ENCODE data around the gene EFHC1. TPM values are rescaled to one million over a fixed set of nuclear protein-coding genes. Genes with fewer than 3 reads are reported as not detected.

Gene EFHC1
- total and polyA plus RNA-seq, 2 of the 13 experiments (the other 11 are each of a cell fraction or from before 2014, with no cell fraction given) = 23.4 to 29.5 TPM

- FAIRE-seq = no peak
- Histone ChIP-seq H3K27ac (ENCODE audit: extremely low read length, insufficient read depth, low read length) (no peak overlapping the region), H3K79me2 (ENCODE audit: insufficient read depth, low read length) (peaks cover 87% of the 10 kb centered on the region), H3K27me3 (ENCODE audit: control insufficient read depth in 1 of 2, insufficient read depth in 2 of 2, low read length in 2 of 2) (no peaks in the 10 kb centered on the region), H3K9ac (ENCODE audit: insufficient read depth, low read depth, low read length) (no peak overlapping the region), H3K4me3 (replicated peaks in 1 of 3; ENCODE audit: insufficient read depth in 1 of 3, low read depth in 2 of 3, low read length in 3 of 3) (no peak overlapping the region), H4K20me1 (ENCODE audit: insufficient read depth, low read length) (no peaks in the 10 kb centered on the region), H3K36me3 (replicated peaks in 1 of 2; ENCODE audit: control insufficient read depth in 1 of 2, insufficient read depth in 2 of 2, low read length in 2 of 2) (peaks cover 20 to 61% of the 10 kb centered on the region in 2 experiments), H3K4me1 (ENCODE audit: insufficient read depth, low read length) (peaks cover 78% of the 10 kb centered on the region), H3K4me2 (ENCODE audit: low read depth, low read length) (no peak overlapping the region), H3K9me3 (ENCODE audit: low read length) (no peaks in the 10 kb centered on the region), H2AFZ (ENCODE audit: low read length) (no peak overlapping the region)
- 96% methylated on average over 5 of the region's 5 CpGs for WGBS (ENCODE audit: low lambda C conversion rate)
- no TSS peak for BruUV-seq (replicated peaks)
- in situ Hi-C loops (cut with HindIII; ENCODE audit: extremely low pct_ligation_motif_present, low pct_unique_long_range_greater_than_20kb) = no loop called here
- ATAC-seq = no peak
- CTCF ChIA-PET (ENCODE audit: low intra/inter-chr PET ratio, low total read pairs) = no interaction called here
- DNase-seq (ENCODE audit: low spot score) = no peak
- intact Hi-C loops (cut with micrococcal nuclease; ENCODE audit: unreplicated experiment) = no loop called here
- TF ChIP-seq NFIB (CRISPR knock-in tag; IDR thresholded peaks at IDR 0.05; ENCODE audit: borderline replicate concordance) (no peak), ZNF839 (CRISPR knock-in tag; IDR thresholded peaks at IDR 0.05; ENCODE audit: borderline replicate concordance) (no peak), CEBPG (CRISPR knock-in tag; IDR thresholded peaks at IDR 0.05) (0 out of 2 replicates have a peak, but pooled peaks have one; percentile 13), NPAS2 (CRISPR knock-in tag; IDR thresholded peaks at IDR 0.05; ENCODE audit: borderline replicate concordance) (no peak), ZNF816 (CRISPR knock-in tag; IDR thresholded peaks at IDR 0.05; ENCODE audit: borderline replicate concordance) (0 out of 2 replicates have a peak, but pooled peaks have one; percentile 50)
- POLR2A ChIA-PET = interaction anchor here (1.0 to 1.4 kb wide), 2 partner anchors 37 to 59 kb away, joined by 4 read pairs; no protein-coding TSS in a partner anchor
These were observed 118.8 kb downstream of the EFHC1 start for GRCh38 chr6:52538901-52539354.

DNA sequence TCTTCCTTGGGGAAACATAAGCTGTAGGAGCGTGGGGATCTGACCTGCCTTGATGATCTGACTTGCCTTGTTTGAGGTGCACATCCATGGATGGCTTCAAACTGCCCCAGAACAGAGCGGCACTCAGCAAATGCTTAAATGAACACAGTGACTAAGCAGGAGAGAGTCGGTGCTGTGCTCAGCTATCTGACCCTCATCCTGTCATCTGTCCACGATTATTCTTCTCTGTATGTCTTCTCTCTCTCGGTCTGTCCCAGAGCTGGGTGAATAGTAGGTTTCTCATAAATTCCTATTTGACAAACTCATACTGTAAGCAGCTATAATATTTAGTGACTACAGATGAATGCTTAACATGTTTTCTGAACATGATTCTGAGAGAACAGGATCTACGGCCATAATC, 119.5 kb downstream of the EFHC1 start:
- no TSS peak for BruUV-seq (replicated peaks)
- Histone ChIP-seq H3K36me3 (replicated peaks in 1 of 2; ENCODE audit: control insufficient read depth in 1 of 2, insufficient read depth in 2 of 2, low read length in 2 of 2) (peaks cover 17 to 55% of the 10 kb centered on the region in 2 experiments), H3K27ac (ENCODE audit: extremely low read length, insufficient read depth, low read length) (no peak overlapping the region), H3K4me1 (ENCODE audit: insufficient read depth, low read length) (peaks cover 85% of the 10 kb centered on the region), H3K9me3 (ENCODE audit: low read length) (no peaks in the 10 kb centered on the region), H3K79me2 (ENCODE audit: insufficient read depth, low read length) (peaks cover 85% of the 10 kb centered on the region), H4K20me1 (ENCODE audit: insufficient read depth, low read length) (no peaks in the 10 kb centered on the region), H3K9ac (ENCODE audit: insufficient read depth, low read depth, low read length) (no peak overlapping the region), H3K4me2 (ENCODE audit: low read depth, low read length) (no peak overlapping the region), H2AFZ (ENCODE audit: low read length) (no peak overlapping the region), H3K27me3 (ENCODE audit: control insufficient read depth in 1 of 2, insufficient read depth in 2 of 2, low read length in 2 of 2) (no peaks in the 10 kb centered on the region), H3K4me3 (replicated peaks in 1 of 3; ENCODE audit: insufficient read depth in 1 of 3, low read depth in 2 of 3, low read length in 3 of 3) (no peak overlapping the region)
- in situ Hi-C loops (cut with HindIII; ENCODE audit: extremely low pct_ligation_motif_present, low pct_unique_long_range_greater_than_20kb) (no loop called here), intact Hi-C loops (cut with micrococcal nuclease; ENCODE audit: unreplicated experiment) (no loop called here)
- no peak for TF ChIP-seq SNRNP70 (IDR thresholded peaks at IDR 0.05; ENCODE audit: low read depth, low read length)
- ChIA-PET CTCF (ENCODE audit: low intra/inter-chr PET ratio, low total read pairs) (no interaction called here), POLR2A (interaction anchor here (1.4 to 1.6 kb wide), 2 partner anchors 36 to 49 kb away, joined by 4 read pairs; no protein-coding TSS in a partner anchor)
- ATAC-seq (no peak), DNase-seq (ENCODE audit: low spot score) (no peak), FAIRE-seq (no peak)
- 82% methylated on average over 6 of the region's 6 CpGs for WGBS (ENCODE audit: low lambda C conversion rate)
